H1 (cell line): ENCODE data around the gene RPL37. TPM values are rescaled to one million over a fixed set of nuclear protein-coding genes. Genes with fewer than 3 reads are reported as not detected.

Experiments used
- CREB1 ChIP-seq: IDR thresholded peaks from 2 replicates; pipeline ENCODE4 v1.6.1; 2012; ENCODE audit warnings: inconsistent platforms
- SP2 ChIP-seq: IDR thresholded peaks from 2 replicates; pipeline ENCODE4 v1.6.1; 2012; ENCODE audit warnings: mild to moderate bottlenecking, low read length, inconsistent platforms
- polyA plus RNA-seq, 7 experiments: library from polyadenylated mRNA; depleted of rRNA in 3 of 7; stranded (reverse) in 5 of 7; unstranded in 2 of 7; fragments of >200 nt in 5 of 7; fragments of 200-250 nt in 2 of 7; gene quantifications; 1 replicate in 5 of 7; 2 replicates in 1 of 7; 4 replicates in 1 of 7; pipeline versions ENCODE4 v1.2.1 to v1.2.3, GENCODE V29; 2011 to 2013; ENCODE audit warnings: missing spikeins in 2 of 7, mixed read lengths in 2 of 7
- total RNA-seq: library from RNA; stranded (reverse); fragmentation: NEBNext Ultra II Directional; extraction: Animal tissue kit (Norgen Biotek cat#: 25700); gene quantifications from 2 replicates; pipeline ENCODE4 v1.2.1, GENCODE V29; 2021
- TF ChIP-seq, protein P1 (sequence below): fragments of 300-600 bp; sonication (generic); IDR thresholded peaks from 2 replicates; pipeline ENCODE4 v1.7.1; 2012; ENCODE audit warnings: low read length, moderate library complexity, mild to moderate bottlenecking, inconsistent platforms; ENCODE audit not compliant: insufficient replicate concordance
- TF ChIP-seq, protein P2 (sequence below): IDR thresholded peaks from 2 replicates; pipeline ENCODE4 v1.6.1; 2012; ENCODE audit warnings: inconsistent platforms

RPL37 gene
- total and polyA plus RNA-seq, 2 of the 8 experiments (the other 6 are each of a cell fraction or from before 2014, with no cell fraction given): 467 to 1,534 TPM

GRCh38 chr5:40799258-40799657 is 35.8 kb downstream of the RPL37 start (continued):
- TF ChIP-seq, protein P1, sequence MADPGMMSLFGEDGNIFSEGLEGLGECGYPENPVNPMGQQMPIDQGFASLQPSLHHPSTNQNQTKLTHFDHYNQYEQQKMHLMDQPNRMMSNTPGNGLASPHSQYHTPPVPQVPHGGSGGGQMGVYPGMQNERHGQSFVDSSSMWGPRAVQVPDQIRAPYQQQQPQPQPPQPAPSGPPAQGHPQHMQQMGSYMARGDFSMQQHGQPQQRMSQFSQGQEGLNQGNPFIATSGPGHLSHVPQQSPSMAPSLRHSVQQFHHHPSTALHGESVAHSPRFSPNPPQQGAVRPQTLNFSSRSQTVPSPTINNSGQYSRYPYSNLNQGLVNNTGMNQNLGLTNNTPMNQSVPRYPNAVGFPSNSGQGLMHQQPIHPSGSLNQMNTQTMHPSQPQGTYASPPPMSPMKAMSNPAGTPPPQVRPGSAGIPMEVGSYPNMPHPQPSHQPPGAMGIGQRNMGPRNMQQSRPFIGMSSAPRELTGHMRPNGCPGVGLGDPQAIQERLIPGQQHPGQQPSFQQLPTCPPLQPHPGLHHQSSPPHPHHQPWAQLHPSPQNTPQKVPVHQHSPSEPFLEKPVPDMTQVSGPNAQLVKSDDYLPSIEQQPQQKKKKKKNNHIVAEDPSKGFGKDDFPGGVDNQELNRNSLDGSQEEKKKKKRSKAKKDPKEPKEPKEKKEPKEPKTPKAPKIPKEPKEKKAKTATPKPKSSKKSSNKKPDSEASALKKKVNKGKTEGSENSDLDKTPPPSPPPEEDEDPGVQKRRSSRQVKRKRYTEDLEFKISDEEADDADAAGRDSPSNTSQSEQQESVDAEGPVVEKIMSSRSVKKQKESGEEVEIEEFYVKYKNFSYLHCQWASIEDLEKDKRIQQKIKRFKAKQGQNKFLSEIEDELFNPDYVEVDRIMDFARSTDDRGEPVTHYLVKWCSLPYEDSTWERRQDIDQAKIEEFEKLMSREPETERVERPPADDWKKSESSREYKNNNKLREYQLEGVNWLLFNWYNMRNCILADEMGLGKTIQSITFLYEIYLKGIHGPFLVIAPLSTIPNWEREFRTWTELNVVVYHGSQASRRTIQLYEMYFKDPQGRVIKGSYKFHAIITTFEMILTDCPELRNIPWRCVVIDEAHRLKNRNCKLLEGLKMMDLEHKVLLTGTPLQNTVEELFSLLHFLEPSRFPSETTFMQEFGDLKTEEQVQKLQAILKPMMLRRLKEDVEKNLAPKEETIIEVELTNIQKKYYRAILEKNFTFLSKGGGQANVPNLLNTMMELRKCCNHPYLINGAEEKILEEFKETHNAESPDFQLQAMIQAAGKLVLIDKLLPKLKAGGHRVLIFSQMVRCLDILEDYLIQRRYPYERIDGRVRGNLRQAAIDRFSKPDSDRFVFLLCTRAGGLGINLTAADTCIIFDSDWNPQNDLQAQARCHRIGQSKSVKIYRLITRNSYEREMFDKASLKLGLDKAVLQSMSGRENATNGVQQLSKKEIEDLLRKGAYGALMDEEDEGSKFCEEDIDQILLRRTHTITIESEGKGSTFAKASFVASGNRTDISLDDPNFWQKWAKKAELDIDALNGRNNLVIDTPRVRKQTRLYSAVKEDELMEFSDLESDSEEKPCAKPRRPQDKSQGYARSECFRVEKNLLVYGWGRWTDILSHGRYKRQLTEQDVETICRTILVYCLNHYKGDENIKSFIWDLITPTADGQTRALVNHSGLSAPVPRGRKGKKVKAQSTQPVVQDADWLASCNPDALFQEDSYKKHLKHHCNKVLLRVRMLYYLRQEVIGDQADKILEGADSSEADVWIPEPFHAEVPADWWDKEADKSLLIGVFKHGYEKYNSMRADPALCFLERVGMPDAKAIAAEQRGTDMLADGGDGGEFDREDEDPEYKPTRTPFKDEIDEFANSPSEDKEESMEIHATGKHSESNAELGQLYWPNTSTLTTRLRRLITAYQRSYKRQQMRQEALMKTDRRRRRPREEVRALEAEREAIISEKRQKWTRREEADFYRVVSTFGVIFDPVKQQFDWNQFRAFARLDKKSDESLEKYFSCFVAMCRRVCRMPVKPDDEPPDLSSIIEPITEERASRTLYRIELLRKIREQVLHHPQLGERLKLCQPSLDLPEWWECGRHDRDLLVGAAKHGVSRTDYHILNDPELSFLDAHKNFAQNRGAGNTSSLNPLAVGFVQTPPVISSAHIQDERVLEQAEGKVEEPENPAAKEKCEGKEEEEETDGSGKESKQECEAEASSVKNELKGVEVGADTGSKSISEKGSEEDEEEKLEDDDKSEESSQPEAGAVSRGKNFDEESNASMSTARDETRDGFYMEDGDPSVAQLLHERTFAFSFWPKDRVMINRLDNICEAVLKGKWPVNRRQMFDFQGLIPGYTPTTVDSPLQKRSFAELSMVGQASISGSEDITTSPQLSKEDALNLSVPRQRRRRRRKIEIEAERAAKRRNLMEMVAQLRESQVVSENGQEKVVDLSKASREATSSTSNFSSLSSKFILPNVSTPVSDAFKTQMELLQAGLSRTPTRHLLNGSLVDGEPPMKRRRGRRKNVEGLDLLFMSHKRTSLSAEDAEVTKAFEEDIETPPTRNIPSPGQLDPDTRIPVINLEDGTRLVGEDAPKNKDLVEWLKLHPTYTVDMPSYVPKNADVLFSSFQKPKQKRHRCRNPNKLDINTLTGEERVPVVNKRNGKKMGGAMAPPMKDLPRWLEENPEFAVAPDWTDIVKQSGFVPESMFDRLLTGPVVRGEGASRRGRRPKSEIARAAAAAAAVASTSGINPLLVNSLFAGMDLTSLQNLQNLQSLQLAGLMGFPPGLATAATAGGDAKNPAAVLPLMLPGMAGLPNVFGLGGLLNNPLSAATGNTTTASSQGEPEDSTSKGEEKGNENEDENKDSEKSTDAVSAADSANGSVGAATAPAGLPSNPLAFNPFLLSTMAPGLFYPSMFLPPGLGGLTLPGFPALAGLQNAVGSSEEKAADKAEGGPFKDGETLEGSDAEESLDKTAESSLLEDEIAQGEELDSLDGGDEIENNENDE: no peak
- TF ChIP-seq CREB1 (no peak), SP2 (no peak)
- TF ChIP-seq, protein P2, sequence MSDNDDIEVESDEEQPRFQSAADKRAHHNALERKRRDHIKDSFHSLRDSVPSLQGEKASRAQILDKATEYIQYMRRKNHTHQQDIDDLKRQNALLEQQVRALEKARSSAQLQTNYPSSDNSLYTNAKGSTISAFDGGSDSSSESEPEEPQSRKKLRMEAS: no peak
